ENCODE data around the gene MLXIP. TPM values are rescaled to one million over a fixed set of nuclear protein-coding genes. Genes with fewer than 3 reads are reported as not detected.

MLXIP gene
- total RNA-seq, 1 donor from 2014 or later = 1.9 TPM

- DNase-seq (ENCODE audit: low spot score) = no peak
- Histone ChIP-seq H4K20me1 (ENCODE audit: low read depth) (no peaks in the 10 kb centered on the region), H3K4me3 (no peak overlapping the region), H3K9ac (no peak overlapping the region), H3K4me1 (no peaks in the 10 kb centered on the region), H3K4me2 (no peak overlapping the region), H3K79me2 (ENCODE audit: low read depth) (no peaks in the 10 kb centered on the region), H3K27me3 (no peaks in the 10 kb centered on the region), H2AFZ (replicated peaks) (no peak overlapping the region), H3K36me3 (no peaks in the 10 kb centered on the region), H3F3A (ENCODE audit: low read depth) (no peaks in the 10 kb centered on the region), H3K9me3 (ENCODE audit: low read depth) (no peaks in the 10 kb centered on the region), H3K27ac (no peak overlapping the region)
- Mint-ChIP-seq H3K4me3 (peak overlapping the region; percentile 41), H3K27ac (no peak overlapping the region), H3K4me1 (no peaks in the 10 kb centered on the region), H3K36me3 (peaks cover 20% of the 10 kb centered on the region), H3K27me3 (ENCODE audit: insufficient read depth, low read depth) (no peaks in the 10 kb centered on the region), H3K9me3 (peaks cover 2% of the 10 kb centered on the region)
- TF ChIP-seq EZH2phosphoT487 (IDR thresholded peaks at IDR 0.05) (no peak), EZH2 (IDR thresholded peaks at IDR 0.05) (no peak)
- TF ChIP-seq, protein P1, sequence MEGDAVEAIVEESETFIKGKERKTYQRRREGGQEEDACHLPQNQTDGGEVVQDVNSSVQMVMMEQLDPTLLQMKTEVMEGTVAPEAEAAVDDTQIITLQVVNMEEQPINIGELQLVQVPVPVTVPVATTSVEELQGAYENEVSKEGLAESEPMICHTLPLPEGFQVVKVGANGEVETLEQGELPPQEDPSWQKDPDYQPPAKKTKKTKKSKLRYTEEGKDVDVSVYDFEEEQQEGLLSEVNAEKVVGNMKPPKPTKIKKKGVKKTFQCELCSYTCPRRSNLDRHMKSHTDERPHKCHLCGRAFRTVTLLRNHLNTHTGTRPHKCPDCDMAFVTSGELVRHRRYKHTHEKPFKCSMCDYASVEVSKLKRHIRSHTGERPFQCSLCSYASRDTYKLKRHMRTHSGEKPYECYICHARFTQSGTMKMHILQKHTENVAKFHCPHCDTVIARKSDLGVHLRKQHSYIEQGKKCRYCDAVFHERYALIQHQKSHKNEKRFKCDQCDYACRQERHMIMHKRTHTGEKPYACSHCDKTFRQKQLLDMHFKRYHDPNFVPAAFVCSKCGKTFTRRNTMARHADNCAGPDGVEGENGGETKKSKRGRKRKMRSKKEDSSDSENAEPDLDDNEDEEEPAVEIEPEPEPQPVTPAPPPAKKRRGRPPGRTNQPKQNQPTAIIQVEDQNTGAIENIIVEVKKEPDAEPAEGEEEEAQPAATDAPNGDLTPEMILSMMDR (IDR thresholded peaks at IDR 0.05) = no peak
These were observed 67.2 kb downstream of the MLXIP start for GRCh38 chr12:122145505-122146330.

DNA sequence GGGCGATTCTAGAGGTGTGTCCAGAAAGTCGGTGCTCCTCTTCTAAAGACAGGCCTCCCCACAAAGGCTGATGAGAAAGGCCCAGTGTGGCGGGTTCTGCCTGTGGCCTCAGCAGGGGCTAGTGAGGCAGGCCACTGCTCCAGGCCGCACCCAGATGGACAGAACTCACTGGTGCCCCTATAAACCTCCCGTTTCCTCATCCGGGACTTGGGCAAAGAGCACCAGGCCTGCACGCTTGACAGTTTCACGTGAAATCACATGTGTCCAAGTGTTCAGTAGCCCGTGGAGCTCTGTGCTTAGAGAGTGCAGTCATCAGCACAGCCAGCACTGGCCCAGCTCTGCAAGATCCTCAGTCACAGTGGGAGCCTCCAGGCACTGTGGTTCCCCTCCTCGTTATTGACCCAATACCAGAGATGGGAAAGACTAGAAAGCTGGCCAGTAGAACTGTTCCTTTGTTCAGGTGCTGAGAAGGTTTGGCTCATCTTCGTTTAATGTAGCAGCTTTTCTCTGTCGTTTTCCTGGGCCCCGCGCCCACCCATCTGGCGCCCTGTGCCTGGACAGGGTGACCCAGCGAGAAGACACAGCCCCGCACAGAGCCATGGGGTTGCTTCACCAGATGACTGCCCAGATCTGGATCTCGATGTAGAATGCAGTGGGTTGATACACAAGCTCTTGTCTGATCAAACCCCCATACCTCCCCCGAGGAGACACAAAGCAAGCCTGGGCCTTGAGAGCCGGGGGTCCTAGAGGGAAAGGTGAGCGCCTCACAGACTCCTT, 69.1 kb downstream of the MLXIP start:
- Histone ChIP-seq H3K4me3 (no peak overlapping the region), H3K27me3 (no peaks in the 10 kb centered on the region), H3K4me2 (no peak overlapping the region), H3K79me2 (ENCODE audit: low read depth) (no peaks in the 10 kb centered on the region), H2AFZ (replicated peaks) (no peak overlapping the region), H3K27ac (no peak overlapping the region), H3F3A (ENCODE audit: low read depth) (no peaks in the 10 kb centered on the region), H3K9ac (no peak overlapping the region), H4K20me1 (ENCODE audit: low read depth) (no peaks in the 10 kb centered on the region), H3K4me1 (peaks cover 6% of the 10 kb centered on the region), H3K36me3 (no peaks in the 10 kb centered on the region), H3K9me3 (ENCODE audit: low read depth) (no peaks in the 10 kb centered on the region)
- DNase-seq (ENCODE audit: low spot score) = no peak
- Mint-ChIP-seq H3K27ac (peak overlapping the region; percentile 50), H3K9me3 (peaks cover 2% of the 10 kb centered on the region), H3K4me1 (no peaks in the 10 kb centered on the region), H3K4me3 (no peak overlapping the region), H3K27me3 (ENCODE audit: insufficient read depth, low read depth) (no peaks in the 10 kb centered on the region), H3K36me3 (peaks cover 12% of the 10 kb centered on the region)
- no peak for TF ChIP-seq EZH2 (IDR thresholded peaks at IDR 0.05)

- Mint-ChIP-seq H3K27ac (peak overlapping the region; percentile 10), H3K27me3 (ENCODE audit: insufficient read depth, low read depth) (no peaks in the 10 kb centered on the region)
These were observed 70.1 kb downstream of the MLXIP start for GRCh38 chr12:122148657-122149056.

More at GRCh38 chr12:122148657-122149056, 70.1 kb downstream of the MLXIP start:
- no peaks in the 10 kb centered on the region for H3F3A ChIP-seq (ENCODE audit: low read depth)
- H3K4me2 ChIP-seq = no peak overlapping the region
- H2AFZ ChIP-seq (replicated peaks) = no peak overlapping the region
- no peaks in the 10 kb centered on the region for H3K36me3 ChIP-seq
- no peaks in the 10 kb centered on the region for H4K20me1 ChIP-seq (ENCODE audit: low read depth)
- no peaks in the 10 kb centered on the region for H3K4me1 Mint-ChIP-seq
- TF ChIP-seq, protein P1 (IDR thresholded peaks at IDR 0.05) = no peak
- TF ChIP-seq EZH2phosphoT487 (IDR thresholded peaks at IDR 0.05) (no peak), EZH2 (IDR thresholded peaks at IDR 0.05) (no peak)
- H3K27me3 ChIP-seq = no peaks in the 10 kb centered on the region
- peaks cover 6% of the 10 kb centered on the region for H3K4me1 ChIP-seq
- H3K4me3 ChIP-seq = no peak overlapping the region
- no peak overlapping the region for H3K27ac ChIP-seq
- H3K9me3 ChIP-seq (ENCODE audit: low read depth) = no peaks in the 10 kb centered on the region
- no peak overlapping the region for H3K4me3 Mint-ChIP-seq
- H3K9ac ChIP-seq = no peak overlapping the region
- DNase-seq (ENCODE audit: low spot score) = no peak
- peaks cover 5% of the 10 kb centered on the region for H3K36me3 Mint-ChIP-seq
- peaks cover 1% of the 10 kb centered on the region for H3K9me3 Mint-ChIP-seq
- no peaks in the 10 kb centered on the region for H3K79me2 ChIP-seq (ENCODE audit: low read depth)
